GM19193 (cell line): ENCODE measurements around the gene GSC2.

Experiments used
- POLR2A ChIP-seq: IDR thresholded peaks from 4 replicates; pipeline ENCODE4 v1.6.1; 2011; ENCODE audit not compliant: insufficient read depth, insufficient read length; ENCODE audit errors: extremely low read depth

The GSC2 gene

GRCh38 chr22:19109198-19110063 lies 40.7 kb downstream of the GSC2 start:
- TF ChIP-seq POLR2A = no peak

GRCh38 chr22:19108807-19109197 lies 41.3 kb downstream of the GSC2 start:
- no peak for TF ChIP-seq POLR2A

GRCh38 chr22:19107730-19108074 lies 42.4 kb downstream of the GSC2 start:
- no peak for TF ChIP-seq POLR2A

- TF ChIP-seq POLR2A = no peak
These were observed 43.0 kb downstream of the GSC2 start for GRCh38 chr22:19106886-19107729.

GRCh38 chr22:19105867-19106802 lies 44.0 kb downstream of the GSC2 start:
- TF ChIP-seq POLR2A = no peak

GRCh38 chr22:19105456-19105855 lies 44.6 kb downstream of the GSC2 start:
- no peak for TF ChIP-seq POLR2A

GRCh38 chr22:19103880-19104821 lies 45.9 kb downstream of the GSC2 start:
- no peak for TF ChIP-seq POLR2A

- no peak for TF ChIP-seq POLR2A
These were observed 51.9 kb downstream of the GSC2 start for GRCh38 chr22:19098157-19098556.

- no peak for TF ChIP-seq POLR2A
These were observed 52.6 kb downstream of the GSC2 start for GRCh38 chr22:19097518-19097917.
